Activated CD4-positive, alpha-beta T cell treated with anti-CD3 and anti-CD28 coated beads for 48 hours (primary cell): ENCODE measurements around the gene DGKE.

Experiments used
- DNase-seq: peaks from one replicate; pipeline ENCODE4 v3.0.0-alpha.2; 2020

DGKE gene

DNA sequence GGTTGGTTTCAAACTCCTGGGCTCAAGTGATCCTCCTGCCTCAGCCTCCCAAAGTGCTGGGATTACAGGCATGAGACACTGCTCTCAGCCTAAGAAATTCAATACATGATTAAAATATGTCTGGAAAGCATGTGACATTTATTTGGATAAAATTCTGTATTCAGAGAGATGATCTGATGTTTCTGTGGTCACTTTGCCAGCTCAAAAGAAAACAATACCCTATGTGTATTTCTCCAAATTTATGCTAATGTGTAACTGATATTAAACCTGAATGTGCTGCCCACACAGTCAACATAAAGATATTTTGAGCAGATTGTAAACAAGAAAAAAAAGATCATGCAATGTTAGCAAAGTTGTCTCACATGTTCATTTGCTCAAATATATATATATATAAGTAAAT lies 16.9 kb upstream of the DGKE start:
- DNase-seq, result no peak

DNA sequence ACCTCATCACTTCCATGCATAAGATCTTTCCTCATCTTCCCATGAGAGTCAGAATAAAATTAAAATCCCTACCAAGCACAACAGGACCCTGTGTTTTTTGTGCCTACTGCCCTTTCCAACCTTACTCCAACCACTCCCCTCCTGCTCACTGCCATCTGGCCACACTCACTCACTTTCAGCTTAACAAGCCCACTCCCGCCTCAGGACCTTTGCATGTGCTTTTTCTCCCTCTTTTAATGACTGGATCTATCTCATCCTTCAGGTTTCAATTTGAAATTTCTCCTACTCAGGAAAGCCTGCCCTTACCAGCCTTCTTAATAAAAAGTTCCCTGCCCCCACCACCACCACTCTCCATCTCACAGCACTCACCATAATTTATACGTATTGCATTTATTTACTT lies 14.9 kb upstream of the DGKE start:
- DNase-seq, result no peak

DNA sequence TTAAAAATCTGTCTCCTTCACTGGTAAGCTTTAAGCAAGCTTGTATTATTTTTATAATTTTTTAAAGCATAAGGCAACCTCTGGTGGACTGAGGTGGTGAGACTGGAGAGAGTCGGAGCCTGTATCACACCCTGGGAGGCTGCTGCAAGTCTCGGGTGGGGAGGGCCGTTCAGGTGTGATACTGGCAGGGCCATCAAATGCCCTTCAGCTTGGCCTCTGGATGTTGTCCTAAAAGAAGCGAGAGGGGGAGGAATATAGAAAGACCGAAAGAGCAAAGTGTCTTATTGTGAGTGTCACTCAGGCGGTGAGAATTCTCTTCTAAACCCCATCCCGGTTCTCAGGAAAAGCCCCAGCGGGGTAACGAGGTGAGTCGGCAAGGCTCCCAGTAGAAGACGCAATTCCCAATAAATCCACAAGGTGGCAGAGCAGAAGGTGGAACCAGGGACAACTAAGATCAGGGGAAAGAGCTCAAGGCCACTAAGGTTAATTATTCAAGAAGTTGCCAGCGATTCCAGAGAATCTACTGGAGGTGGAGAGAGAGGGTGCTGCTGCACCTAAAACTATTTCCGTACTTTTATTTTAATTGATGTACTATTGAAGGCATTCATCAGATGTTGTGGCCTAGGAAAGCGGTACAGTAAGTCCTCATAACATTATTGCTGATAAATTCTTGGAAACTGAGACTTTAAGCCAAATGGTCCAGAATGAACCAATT lies 14.4 kb upstream of the DGKE start:
- peak; percentile 82 for DNase-seq

DNA sequence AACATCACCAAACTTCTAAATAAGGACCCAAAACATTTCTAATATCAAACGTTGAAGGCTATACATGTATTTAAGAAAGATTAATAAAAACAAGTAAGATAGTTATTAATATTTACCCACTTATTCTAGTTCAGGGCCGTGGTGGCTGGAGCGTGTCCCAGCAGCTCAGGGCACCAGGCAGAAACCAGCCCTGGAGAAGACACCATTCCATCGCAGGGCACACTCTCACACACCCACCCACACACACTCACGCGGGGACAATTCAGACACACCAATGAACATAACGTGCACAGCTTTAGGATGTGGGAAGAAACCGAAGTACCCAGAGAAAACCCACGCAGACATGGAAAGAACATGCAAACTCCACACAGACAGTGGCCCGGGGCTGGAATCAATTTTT lies 13.7 kb upstream of the DGKE start:
- no peak for DNase-seq

DNA sequence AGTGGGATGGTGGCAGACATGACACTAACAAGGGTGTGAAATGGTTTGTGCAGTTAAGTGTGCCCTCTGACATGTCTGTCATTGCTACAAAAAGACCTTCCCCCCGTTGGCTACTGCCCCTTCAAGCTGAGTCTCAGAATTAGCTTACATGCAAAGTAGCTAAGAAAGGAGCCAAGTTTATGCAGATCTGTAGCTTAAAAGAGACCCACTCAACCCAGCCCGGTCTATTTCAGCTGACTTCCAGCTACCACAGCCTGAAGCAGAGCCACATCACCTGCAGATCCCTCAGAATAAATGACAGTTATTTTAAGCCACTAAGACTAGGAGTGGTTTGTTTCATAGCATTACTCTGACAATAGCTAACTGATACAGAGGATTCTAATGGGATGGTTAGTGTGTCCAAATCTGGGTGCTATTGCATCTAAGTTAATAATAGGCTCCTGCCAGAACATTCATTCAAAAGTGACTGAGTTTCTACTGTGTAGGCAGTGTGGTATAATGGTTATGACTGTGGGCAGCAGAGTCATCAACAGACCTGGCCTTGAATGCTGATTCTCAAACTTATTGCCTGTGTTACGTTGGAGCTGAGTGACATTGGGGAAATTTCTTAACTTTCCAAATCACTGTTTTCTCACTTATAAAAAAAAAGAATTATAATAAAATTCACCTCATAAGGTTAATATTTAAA lies 12.0 kb upstream of the DGKE start:
- DNase-seq, result no peak

DNA sequence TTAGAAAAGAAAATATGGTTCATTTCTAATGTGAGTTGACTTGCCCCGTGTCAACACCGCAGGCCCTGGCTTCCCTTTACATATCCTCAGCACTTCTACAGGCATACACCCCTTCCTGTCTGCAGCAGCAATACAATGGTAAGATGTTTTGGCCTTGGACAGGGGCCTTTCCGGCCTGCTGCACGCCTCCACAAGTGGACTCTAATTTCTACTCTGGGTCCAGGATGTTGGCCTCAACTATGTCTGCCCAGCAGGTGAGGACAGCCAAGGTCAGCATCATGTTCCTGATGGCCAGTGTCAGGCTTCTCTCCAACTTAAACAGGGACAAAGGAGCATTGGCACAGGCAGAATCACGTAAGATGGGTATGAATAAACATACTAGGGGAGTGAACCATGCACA lies 11.2 kb upstream of the DGKE start:
- DNase-seq, result no peak

DNA sequence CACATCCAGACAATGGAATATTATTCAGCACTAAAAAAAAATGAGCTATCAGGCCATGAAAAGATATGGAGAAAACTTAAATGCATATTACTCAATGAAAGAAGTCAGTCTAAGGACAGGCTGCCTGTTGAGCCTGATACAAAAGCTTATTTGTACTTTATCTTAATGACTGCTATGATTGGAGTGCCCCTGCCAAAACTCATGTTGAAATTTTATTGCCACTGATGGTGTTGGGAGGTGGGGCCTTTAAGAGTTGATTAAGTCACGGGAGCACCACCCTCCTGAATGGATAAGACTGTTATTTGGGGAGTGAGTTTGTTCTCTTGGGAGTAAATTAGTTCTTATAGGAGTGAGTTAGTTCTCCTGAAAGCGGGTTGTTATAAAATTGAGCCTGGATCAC lies 10.1 kb upstream of the DGKE start:
- no peak for DNase-seq

DNA sequence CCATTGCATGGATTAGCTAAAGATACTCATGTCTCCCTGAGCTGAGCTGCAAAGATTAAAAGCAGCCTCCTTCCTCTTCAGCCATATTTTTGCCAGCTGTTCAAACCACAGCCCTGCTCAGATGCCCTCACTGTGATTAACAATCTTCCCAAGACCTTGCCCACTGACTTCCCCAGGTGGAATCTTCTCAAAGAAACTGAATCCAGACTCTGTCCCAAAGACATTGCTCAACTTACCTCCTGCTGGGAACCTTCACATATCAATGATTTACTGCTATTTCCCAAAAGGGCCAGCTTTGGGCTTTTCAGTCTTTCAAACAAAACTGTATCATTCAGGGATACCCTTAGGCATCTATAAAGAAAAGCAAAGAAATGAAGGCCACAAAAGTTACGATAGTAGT lies 9.4 kb upstream of the DGKE start:
- DNase-seq, result no peak

DNA sequence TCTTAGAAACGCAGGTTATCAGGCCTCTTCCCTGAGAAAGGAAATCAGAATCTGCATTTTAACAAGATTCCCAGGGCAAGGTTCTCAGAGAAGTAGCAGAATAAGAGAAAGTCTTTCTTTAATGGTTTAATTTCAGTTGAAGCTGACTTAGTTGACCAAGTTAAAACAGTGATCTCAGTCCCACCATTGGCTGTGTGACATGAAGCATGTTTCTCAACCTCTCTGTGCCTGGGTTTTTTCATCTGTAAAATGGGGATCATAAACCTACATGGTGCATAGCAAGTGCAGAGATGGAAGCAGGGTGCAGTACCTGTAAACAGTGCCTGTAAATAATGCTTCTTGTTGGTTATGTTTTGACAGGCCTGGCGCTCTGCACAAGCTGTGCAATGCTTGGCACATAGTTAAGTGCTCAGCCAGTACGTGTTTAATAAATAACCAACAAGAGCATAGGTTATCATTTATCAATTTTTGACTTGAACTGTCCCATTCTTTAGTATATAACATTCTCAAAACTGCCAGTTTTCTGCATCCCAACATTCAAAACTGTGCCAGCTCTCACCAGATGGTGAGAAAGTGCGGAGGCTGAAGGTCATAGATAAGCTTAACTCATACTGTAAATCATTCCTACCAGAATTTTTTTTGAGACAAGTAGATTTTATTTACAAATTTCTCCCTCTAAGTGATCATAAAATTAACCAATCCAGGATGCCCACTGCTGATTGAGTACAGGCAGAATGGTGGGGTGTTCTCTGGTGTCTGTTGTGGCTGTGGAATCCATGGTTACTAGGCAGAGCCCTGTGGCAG lies 7.1 kb upstream of the DGKE start:
- no peak for DNase-seq

DNA sequence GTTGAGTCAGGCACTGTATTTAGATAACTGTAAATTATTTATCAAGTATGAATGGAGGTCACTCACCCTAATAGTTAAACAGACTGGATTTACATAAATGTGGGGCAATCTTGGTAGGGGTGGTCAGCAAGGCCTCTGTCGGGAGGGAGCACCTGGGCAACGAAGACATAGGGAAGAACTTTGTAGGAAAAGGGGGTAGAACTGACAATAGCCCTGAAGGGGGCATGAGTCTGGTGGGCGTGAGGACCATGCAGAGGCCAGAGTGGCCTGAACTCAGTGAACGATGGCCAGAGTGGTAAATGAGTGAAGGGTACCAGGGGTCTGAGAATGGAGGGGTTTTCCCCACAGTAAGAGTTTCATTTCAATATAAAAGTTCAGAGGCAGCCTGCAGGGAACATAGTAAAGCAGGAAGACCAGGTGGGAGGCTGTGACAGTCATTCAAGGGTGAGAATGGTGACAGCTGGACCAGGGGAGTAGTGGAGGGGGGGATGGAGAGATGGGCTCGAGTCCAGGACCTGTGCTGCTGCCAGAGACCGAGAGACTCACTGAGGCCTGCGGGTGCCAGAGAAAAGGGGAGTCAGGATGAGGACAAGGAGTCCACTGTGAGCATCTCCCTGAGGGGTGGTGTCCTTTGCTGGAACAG lies 3.1 kb upstream of the DGKE start:
- DNase-seq, result no peak

DNA sequence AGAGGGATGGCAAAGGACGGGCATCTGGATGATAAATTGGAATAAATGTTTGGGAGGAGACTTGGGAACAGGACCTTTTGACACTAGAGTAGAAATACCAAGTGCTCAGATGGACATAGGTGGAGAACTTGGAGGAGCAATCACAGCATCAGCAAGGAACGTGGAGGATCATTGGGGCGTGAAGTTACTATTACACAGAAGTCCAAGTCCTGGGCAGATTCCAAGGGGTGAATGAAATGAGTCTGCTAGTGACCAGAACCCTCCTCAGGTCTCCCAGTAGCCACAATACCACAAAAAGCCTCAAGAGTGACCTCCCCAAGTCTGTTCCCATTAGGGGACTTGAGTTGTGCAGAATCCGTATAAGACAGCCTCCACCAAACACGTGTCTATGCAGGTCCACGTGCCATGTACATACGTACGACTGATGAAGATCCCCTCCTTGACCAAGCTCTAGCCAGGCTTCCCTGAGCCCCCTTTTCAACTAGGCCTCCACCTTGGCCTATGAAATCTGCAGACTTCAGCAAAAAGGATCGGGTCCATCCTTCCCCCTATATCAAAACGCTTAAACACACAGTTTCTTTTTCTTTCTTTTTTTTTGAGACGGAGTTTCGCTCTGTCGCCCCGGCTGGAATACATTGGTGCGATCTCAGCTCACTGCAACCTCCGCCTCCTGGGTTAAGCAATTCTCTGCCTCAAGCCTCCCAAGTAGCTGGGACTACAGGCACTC lies 2.4 kb upstream of the DGKE start:
- DNase-seq, result no peak

DNA sequence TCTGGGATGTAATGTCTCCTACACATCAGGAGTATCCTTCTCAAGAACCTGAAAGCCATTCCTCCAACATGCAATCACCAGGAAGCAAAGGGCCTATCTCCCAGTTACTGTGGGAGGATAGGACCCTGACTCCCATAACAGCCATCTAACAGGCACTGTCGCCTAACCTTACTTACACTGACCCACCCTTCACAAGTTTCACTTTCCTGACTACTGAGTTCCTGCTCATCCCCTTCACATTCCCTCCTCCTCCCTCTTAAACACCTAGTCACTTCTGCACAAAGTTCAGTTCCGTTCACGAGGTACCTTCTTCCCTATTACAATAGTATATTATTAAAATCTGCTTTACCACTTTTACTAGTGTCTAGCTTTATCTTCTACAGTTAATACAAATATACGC lies 1.5 kb upstream of the DGKE start:
- DNase-seq, result no peak

DNA sequence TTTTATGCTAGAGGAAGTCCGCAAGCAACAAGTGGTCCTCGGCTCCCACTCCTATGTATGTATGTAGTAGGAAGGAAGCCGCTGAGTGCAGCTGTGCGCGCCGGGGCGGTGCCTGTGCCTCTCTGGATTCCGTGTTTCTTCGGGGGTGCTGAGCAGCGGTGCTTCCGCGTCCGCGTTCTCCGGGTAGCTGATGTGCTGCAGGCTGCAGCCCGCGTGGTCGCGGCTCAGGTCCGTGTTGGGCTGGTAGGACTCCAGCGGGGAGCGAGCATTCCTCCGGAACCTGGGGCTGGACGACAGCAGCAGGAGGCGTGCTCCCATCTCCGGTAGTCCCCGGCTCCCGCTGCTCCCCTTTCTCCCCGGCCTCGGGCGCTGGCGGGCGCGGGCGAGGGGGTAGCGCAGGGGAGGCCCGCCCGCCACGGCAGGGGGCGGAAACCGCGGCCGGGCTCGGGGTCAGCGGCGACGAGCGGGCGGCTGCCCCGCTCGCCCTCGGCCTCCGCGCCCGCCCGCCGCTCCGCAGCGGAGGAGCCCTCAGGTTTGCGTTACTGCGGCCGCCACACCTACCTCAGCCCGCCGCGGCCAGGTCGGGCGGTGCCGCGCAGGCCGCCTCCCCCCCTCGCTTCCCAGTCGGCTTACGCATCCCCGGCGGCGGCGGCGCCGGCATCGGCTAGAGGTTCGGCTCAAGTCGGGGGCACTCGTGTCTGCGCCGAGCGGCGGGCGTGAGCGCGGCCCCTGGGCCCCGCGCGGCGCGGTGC lies 718 bp upstream of the DGKE start:
- DNase-seq, result peak; percentile 76

DNA sequence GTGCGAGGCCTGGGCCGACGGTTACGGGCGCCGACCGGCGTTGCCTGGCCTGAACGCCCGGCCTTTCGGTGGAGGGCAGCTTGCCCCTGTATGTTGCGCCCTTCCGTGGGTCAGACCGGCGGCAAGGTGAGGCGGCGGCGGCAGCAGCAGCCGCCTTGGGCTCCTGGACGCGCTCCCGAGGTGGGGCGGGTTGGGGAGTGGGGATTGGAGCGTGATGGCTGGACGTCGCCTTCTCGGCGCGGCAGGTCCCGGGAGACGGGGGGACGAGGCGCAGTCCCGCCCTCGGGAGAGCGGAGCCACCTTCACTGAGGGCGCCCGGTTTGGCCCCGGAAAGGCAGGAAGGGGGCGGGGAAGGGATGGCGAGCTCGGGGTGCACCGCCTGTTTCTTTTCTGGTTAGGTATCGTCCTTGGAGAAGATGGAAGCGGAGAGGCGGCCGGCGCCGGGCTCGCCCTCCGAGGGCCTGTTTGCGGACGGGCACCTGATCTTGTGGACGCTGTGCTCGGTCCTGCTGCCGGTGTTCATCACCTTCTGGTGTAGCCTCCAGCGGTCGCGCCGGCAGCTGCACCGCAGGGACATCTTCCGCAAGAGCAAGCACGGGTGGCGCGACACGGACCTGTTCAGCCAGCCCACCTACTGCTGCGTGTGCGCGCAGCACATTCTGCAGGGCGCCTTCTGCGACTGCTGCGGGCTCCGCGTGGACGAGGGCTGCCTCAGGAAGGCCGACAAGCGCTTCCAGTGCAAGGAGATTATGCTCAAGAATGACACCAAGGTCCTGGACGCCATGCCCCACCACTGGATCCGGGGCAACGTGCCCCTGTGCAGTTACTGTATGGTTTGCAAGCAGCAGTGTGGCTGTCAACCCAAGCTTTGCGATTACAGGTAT lies 671 bp downstream of the DGKE start:
- peak; percentile 82 for DNase-seq

DNA sequence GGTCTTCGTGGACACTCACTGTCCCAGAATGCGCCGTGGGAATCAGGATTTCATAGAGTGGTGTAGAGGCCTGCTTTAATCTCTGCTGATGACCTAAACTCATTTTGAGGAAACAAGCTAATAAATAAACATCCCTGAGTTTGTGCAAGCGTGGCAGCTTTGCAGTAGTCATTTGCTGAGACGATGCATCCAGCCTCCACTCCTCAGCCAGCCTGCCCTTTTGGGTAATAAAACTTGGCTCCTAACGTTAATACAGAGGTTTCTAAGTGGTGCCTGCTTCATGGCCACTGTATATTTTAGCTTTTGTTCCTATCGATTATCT lies 1.3 kb downstream of the DGKE start:
- DNase-seq, result no peak

DNA sequence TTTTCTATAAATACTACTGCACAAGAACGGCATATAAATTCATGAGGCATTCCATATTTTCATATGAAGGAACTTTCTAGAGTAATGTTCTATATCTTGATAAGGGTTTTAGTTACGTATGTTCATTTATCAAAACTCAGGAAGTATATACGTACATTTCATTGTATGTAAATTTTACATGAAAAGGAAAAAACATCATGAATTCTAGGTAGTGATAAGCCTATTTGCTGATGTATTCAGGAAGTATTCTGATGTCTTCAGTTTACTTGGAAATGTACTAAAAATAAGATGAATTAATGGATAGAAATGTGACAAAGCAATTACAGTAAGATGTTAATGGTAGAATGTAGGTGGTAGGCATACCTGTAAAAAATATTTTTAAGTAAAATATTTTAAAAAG lies 4.7 kb downstream of the DGKE start:
- DNase-seq, result no peak

DNA sequence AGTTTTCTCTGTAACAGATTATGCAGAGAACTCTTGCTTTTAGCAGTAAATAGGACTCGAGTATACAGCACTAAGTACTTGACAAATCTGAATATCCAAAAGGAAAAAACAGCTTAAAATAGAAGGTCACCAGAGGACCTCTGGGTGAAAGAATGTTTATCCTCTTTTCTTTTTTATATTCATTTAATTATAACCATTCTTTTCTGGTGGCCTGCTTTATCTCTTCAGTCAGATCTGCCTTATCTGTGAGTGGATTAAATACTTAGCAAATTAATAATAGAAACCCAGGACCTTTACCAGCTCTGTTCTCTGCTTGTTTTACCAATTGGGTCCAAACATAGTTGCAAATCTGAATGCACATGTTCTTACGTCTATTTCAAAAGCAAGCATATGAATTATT lies 8.6 kb downstream of the DGKE start:
- DNase-seq, result no peak

DNA sequence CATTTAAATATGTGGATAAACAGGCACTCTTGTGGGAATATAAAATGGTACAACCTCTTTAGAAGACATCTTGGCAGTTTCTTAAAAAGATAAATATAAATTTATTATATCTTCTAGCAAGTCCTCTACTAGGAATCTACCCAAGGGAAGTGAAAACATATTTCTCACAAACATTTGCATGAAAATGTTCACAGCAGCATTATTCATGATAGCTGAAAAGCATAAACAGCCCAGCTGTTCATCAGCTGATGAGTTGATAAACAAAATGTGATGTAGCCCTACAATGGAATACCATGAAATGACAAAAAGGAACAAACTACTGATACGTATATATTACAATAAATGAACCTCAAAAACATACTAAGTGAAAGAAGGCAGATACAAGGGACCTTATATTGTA lies 12.0 kb downstream of the DGKE start:
- no peak for DNase-seq

DNA sequence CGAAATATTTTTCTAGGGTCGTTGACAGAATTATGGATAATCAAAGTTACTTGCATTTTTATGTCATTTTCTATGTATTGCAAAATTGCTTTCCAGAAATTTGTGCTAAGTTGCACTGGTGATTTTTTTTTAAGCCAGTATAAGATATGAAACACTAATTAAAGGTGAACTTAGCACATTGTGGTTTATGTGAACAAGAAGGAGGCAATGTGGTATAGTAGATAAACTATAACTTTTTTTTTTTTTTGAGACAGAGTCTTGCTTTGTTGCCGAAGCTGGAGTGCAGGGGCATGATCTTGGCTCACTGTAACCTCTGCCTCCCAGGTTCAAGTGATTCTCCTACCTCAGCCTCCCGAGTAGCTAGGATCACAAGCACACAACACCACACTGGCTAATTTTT lies 13.2 kb downstream of the DGKE start:
- no peak for DNase-seq

DNA sequence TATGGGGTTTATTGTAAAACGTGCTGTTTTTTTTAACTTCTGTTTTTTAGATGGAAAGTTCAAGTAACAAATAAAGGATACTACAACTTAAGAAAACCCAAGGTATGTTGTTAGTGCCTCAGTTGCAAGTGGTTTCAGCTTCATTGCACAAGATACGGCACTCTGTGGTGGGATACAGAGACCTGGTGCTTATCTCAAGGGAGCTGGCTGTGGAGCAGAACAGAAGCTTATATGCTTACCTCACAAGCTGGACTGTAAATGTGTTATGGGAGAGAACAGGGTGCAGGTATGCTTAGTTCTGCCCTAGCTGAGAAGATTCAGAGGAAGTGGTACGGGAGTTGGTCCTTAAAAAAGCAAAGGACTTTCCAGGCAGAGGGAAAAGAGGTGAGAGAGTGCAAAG lies 15.2 kb downstream of the DGKE start:
- DNase-seq, result no peak

DNA sequence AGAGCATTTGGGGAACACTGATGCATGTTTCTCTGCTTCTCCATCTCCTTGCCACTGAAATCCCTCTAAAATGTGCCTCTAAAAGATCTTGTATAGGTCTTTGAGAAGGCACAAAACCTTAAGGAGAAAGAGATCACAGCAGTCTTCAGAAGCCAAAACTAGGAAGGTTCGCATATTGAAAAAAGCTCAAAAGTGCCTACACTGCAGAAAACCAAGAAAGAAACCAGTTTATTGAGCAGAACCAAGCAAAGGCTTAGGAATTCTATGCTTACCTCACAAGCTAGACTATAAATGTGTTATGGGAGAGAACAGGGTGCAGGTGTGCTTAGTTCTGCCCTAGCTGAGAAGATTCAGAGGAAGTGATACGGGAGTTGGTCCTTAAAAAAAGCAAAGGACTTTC lies 16.6 kb downstream of the DGKE start:
- no peak for DNase-seq
